ENCODE data around the gene NECTIN3.

The NECTIN3 gene

GRCh38 chr3:111190518-111190917 is 118.9 kb downstream of the NECTIN3 start:
- ChIA-PET CTCF (no interaction called here), POLR2A (no interaction called here)
- TF ChIP-seq ZNF133 (tag by site-specific recombination; IDR thresholded peaks at IDR 0.05) (no peak), ZNF2 (tag by site-specific recombination; IDR thresholded peaks at IDR 0.05) (no peak), OSR2 (tag by site-specific recombination; IDR thresholded peaks at IDR 0.05) (no peak), ZNF837 (tag by site-specific recombination; IDR thresholded peaks at IDR 0.05) (no peak), GFI1B (tag by site-specific recombination; IDR thresholded peaks at IDR 0.05) (no peak), ZNF677 (tag by site-specific recombination; IDR thresholded peaks at IDR 0.05) (no peak), HOXC10 (CRISPR knock-in tag; IDR thresholded peaks at IDR 0.05) (no peak), ZEB2 (tag by site-specific recombination; IDR thresholded peaks at IDR 0.05) (no peak)
- TF ChIP-seq, protein P1, sequence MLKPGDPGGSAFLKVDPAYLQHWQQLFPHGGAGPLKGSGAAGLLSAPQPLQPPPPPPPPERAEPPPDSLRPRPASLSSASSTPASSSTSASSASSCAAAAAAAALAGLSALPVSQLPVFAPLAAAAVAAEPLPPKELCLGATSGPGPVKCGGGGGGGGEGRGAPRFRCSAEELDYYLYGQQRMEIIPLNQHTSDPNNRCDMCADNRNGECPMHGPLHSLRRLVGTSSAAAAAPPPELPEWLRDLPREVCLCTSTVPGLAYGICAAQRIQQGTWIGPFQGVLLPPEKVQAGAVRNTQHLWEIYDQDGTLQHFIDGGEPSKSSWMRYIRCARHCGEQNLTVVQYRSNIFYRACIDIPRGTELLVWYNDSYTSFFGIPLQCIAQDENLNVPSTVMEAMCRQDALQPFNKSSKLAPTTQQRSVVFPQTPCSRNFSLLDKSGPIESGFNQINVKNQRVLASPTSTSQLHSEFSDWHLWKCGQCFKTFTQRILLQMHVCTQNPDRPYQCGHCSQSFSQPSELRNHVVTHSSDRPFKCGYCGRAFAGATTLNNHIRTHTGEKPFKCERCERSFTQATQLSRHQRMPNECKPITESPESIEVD (tag by site-specific recombination; IDR thresholded peaks at IDR 0.05), result no peak
- no peak overlapping the region for H3K27ac ChIP-seq (ENCODE audit: extremely low read depth, low read depth, low read length)
- H3K4me1 ChIP-seq (ENCODE audit: control insufficient read depth, insufficient read depth, low read length), result no peaks in the 10 kb centered on the region
- H3K4me3 ChIP-seq (ENCODE audit: low read depth, low read length), result no peak overlapping the region
- peaks cover 0 to 21% of the 10 kb centered on the region in 2 experiments; a peak in 1 of 3 replicates for H3K36me3 ChIP-seq (ENCODE audit: control insufficient read depth in 2 of 2, insufficient read depth in 1 of 2, low read length in 2 of 2)
- no peaks in the 10 kb centered on the region for H3K9me3 ChIP-seq (ENCODE audit: control insufficient read depth, insufficient read depth, low read depth, low read length)

DNA sequence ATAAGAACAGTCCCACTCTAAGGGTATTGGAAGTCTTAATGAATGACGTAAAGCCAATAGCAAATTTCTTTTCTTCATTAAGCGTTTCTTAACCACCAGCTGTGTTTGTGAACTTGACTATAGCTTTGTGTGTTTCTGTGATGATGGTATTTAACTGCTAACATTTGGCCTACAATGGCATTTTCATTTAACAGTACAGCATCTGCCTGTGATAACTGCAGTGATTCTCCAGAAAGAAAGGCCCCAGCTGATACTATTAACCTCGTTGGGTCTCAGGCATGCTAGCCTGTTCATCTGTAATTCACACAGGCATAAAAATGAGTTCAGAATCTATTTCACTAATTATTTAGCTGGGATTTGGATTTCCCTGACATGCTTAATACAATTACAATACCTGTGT is 121.9 kb downstream of the NECTIN3 start:
- Histone ChIP-seq H3K27ac (ENCODE audit: extremely low read depth, low read depth, low read length) (no peak overlapping the region), H3K4me1 (ENCODE audit: control insufficient read depth, insufficient read depth, low read length) (no peaks in the 10 kb centered on the region), H3K36me3 (ENCODE audit: control insufficient read depth in 2 of 2, insufficient read depth in 1 of 2, low read length in 2 of 2) (peaks cover 0 to 24% of the 10 kb centered on the region in 2 experiments; a peak in 1 of 3 replicates), H3K9me3 (ENCODE audit: control insufficient read depth, insufficient read depth, low read depth, low read length) (no peaks in the 10 kb centered on the region), H3K4me3 (ENCODE audit: low read depth, low read length) (no peak overlapping the region)
- CTCF ChIA-PET, result no interaction called here
- POLR2A ChIA-PET, result no interaction called here
- no peak for TF ChIP-seq ZBTB21 (tag by site-specific recombination; IDR thresholded peaks at IDR 0.05)
- no peak for TF ChIP-seq ZNF621 (tag by site-specific recombination; IDR thresholded peaks at IDR 0.05)
- TF ChIP-seq, protein P2, sequence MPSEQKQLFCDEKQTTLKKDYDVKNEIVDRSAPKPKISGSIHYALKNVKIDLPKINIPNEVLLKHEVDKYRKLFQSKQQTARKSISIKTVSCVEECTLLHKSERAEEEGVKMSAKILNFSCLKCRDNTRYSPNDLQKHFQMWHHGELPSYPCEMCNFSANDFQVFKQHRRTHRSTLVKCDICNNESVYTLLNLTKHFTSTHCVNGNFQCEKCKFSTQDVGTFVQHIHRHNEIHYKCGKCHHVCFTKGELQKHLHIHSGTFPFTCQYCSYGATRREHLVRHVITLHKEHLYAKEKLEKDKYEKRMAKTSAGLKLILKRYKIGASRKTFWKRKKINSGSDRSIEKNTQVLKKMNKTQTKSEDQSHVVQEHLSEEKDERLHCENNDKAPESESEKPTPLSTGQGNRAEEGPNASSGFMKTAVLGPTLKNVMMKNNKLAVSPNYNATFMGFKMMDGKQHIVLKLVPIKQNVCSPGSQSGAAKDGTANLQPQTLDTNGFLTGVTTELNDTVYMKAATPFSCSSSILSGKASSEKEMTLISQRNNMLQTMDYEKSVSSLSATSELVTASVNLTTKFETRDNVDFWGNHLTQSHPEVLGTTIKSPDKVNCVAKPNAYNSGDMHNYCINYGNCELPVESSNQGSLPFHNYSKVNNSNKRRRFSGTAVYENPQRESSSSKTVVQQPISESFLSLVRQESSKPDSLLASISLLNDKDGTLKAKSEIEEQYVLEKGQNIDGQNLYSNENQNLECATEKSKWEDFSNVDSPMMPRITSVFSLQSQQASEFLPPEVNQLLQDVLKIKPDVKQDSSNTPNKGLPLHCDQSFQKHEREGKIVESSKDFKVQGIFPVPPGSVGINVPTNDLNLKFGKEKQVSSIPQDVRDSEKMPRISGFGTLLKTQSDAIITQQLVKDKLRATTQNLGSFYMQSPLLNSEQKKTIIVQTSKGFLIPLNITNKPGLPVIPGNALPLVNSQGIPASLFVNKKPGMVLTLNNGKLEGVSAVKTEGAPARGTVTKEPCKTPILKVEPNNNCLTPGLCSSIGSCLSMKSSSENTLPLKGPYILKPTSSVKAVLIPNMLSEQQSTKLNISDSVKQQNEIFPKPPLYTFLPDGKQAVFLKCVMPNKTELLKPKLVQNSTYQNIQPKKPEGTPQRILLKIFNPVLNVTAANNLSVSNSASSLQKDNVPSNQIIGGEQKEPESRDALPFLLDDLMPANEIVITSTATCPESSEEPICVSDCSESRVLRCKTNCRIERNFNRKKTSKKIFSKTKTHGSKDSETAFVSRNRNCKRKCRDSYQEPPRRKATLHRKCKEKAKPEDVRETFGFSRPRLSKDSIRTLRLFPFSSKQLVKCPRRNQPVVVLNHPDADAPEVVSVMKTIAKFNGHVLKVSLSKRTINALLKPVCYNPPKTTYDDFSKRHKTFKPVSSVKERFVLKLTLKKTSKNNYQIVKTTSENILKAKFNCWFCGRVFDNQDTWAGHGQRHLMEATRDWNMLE (tag by site-specific recombination; conservative IDR thresholded peaks at IDR 0.05; ENCODE audit: low read depth), result no peak
- TF ChIP-seq KLF7 (tag by site-specific recombination; IDR thresholded peaks at IDR 0.05; ENCODE audit: borderline replicate concordance), result no peak
- no peak for TF ChIP-seq BCL11B (tag by site-specific recombination; IDR thresholded peaks at IDR 0.05; ENCODE audit: low read depth)
- no peak for TF ChIP-seq BCL11A (tag by site-specific recombination; IDR thresholded peaks at IDR 0.05; ENCODE audit: low read depth)
- TF ChIP-seq ZNF416 (tag by site-specific recombination; IDR thresholded peaks at IDR 0.05), result no peak
- no peak for TF ChIP-seq ZNF514 (tag by site-specific recombination; IDR thresholded peaks at IDR 0.05)
- TF ChIP-seq, protein P3, sequence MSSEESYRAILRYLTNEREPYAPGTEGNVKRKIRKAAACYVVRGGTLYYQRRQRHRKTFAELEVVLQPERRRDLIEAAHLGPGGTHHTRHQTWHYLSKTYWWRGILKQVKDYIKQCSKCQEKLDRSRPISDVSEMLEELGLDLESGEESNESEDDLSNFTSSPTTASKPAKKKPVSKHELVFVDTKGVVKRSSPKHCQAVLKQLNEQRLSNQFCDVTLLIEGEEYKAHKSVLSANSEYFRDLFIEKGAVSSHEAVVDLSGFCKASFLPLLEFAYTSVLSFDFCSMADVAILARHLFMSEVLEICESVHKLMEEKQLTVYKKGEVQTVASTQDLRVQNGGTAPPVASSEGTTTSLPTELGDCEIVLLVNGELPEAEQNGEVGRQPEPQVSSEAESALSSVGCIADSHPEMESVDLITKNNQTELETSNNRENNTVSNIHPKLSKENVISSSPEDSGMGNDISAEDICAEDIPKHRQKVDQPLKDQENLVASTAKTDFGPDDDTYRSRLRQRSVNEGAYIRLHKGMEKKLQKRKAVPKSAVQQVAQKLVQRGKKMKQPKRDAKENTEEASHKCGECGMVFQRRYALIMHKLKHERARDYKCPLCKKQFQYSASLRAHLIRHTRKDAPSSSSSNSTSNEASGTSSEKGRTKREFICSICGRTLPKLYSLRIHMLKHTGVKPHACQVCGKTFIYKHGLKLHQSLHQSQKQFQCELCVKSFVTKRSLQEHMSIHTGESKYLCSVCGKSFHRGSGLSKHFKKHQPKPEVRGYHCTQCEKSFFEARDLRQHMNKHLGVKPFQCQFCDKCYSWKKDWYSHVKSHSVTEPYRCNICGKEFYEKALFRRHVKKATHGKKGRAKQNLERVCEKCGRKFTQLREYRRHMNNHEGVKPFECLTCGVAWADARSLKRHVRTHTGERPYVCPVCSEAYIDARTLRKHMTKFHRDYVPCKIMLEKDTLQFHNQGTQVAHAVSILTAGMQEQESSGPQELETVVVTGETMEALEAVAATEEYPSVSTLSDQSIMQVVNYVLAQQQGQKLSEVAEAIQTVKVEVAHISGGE (tag by site-specific recombination; conservative IDR thresholded peaks at IDR 0.05; ENCODE audit: low read depth), result no peak
- TF ChIP-seq ZNF529 (tag by site-specific recombination; IDR thresholded peaks at IDR 0.05; ENCODE audit: insufficient replicate concordance), result no peak
- TF ChIP-seq ZNF837 (tag by site-specific recombination; IDR thresholded peaks at IDR 0.05), result no peak
- no peak for TF ChIP-seq ZNF473 (tag by site-specific recombination; IDR thresholded peaks at IDR 0.05)
- TF ChIP-seq ZNF843 (tag by site-specific recombination; IDR thresholded peaks at IDR 0.05), result no peak
- TF ChIP-seq ZBTB20 (tag by site-specific recombination; IDR thresholded peaks at IDR 0.05), result no peak
- no peak for TF ChIP-seq ZNF398 (tag by site-specific recombination; IDR thresholded peaks at IDR 0.05)
- TF ChIP-seq ZNF223 (tag by site-specific recombination; IDR thresholded peaks at IDR 0.05), result no peak

Data from HEK293 (cell line).